GM10248 (cell line): ENCODE results near the gene AFAP1.

Experiments used
- CTCF ChIA-PET: fragments of 300-600 bp; sonication (Branson Sonifier 250); formaldehyde crosslinking; extraction: SDS; loops from one replicate; lab custom pipeline; 2021; ENCODE audit warnings: antibody characterized with exemption; lab: Yijun Ruan, JAX
- POLR2A ChIA-PET: fragments of 350-650 bp; sonication (Branson Sonifier 250); formaldehyde crosslinking; extraction: SDS; loops from one replicate; lab custom pipeline; 2020; ENCODE audit warnings: antibody characterized with exemption; lab: Yijun Ruan, JAX
- DNase-seq: peaks from one replicate; pipeline ENCODE4 v3.0.0; 2012; ENCODE audit errors: extremely low spot score
- TF ChIP-seq, protein P1 (sequence below): IDR thresholded peaks from 2 replicates; pipeline ENCODE4 v1.5.1; 2012; ENCODE audit warnings: mild to moderate bottlenecking, low read depth; ENCODE audit errors: extremely low read depth, missing control alignments, control extremely low read depth

AFAP1 gene

DNA sequence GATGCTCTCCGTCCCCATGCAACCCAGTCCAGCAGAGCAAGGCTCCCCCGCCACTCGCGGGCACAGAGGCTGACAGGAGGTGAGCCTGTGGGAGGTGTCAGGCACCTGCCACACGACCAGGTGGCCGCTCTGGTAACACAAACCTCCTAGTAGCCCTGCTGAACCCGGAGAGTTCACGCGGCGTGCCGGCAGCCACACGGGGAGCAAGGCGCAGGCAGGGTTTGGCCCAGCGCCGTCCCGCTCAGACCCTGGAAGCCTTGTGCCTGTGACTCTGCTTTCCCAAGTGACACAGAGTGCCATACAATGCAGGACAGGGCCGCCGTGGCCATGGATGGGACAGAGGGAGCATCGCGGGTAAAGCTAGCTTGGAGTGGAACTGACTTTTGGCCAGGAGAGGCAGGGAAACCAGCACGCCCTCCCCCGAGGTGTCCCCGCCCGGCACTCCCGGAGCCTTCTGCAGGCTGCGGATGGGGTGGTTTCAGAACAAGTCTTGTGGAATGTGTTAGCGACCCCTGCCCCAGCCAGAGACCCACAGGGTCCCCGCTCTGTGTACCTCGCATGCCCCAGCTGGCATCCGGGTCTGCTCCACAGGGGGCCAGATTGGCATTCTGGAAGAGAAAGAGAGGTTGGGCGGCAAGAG is 44.7 kb upstream of the AFAP1 start:
- no peak for DNase-seq
- TF ChIP-seq, protein P1, sequence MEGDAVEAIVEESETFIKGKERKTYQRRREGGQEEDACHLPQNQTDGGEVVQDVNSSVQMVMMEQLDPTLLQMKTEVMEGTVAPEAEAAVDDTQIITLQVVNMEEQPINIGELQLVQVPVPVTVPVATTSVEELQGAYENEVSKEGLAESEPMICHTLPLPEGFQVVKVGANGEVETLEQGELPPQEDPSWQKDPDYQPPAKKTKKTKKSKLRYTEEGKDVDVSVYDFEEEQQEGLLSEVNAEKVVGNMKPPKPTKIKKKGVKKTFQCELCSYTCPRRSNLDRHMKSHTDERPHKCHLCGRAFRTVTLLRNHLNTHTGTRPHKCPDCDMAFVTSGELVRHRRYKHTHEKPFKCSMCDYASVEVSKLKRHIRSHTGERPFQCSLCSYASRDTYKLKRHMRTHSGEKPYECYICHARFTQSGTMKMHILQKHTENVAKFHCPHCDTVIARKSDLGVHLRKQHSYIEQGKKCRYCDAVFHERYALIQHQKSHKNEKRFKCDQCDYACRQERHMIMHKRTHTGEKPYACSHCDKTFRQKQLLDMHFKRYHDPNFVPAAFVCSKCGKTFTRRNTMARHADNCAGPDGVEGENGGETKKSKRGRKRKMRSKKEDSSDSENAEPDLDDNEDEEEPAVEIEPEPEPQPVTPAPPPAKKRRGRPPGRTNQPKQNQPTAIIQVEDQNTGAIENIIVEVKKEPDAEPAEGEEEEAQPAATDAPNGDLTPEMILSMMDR = no peak
- POLR2A ChIA-PET = no interaction called here
- CTCF ChIA-PET = interaction anchor here (1.0 to 5.7 kb wide), 3 partner anchors 53 to 180 kb away, joined by 3 to 146 read pairs (median 3); no protein-coding TSS in a partner anchor

DNA sequence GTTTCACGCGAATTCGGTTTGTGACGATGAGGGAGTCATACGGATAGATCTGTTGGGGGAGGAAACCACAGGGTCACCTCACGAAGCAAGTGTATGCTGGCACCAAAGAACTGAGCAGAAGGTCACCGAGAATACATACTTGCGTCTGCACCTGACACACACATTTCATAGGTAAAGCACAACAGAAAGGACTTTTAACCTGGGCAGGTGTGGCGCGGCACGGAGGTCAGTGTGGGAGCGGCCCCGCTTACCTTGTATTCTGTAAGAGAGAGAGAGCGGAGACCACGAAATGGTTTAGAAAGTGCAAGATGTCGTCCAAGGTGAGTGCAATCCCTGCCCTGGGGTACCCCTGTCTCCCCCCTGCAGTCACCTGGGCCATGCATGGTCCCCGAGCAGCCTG is 43.6 kb upstream of the AFAP1 start:
- ChIA-PET POLR2A (no interaction called here), CTCF (interaction anchor here (1.0 to 1.3 kb wide), 2 partner anchors 178 to 179 kb away, joined by 3 to 4 read pairs; no protein-coding TSS in a partner anchor)
- TF ChIP-seq, protein P1 = no peak
- no peak for DNase-seq

GRCh38 chr4:7981738-7982394 is 42.2 kb upstream of the AFAP1 start:
- ChIA-PET CTCF (interaction anchor here (1.0 to 1.7 kb wide), 3 partner anchors 177 to 180 kb away, joined by 4 to 6 read pairs (median 5); no protein-coding TSS in a partner anchor), POLR2A (no interaction called here)
- DNase-seq = no peak
- TF ChIP-seq, protein P1 = no peak

- ChIA-PET POLR2A (no interaction called here), CTCF (interaction anchor here (2.2 kb wide), 1 partner anchor 178 kb away, joined by 7 read pairs; no protein-coding TSS in a partner anchor)
- TF ChIP-seq, protein P1 = no peak
- DNase-seq = no peak
These were observed 40.4 kb upstream of the AFAP1 start for GRCh38 chr4:7980036-7980435.

GRCh38 chr4:7979652-7979968 is 39.9 kb upstream of the AFAP1 start:
- CTCF ChIA-PET = interaction anchor here (2.2 to 2.7 kb wide), 2 partner anchors 8 to 177 kb away, joined by 7 to 9 read pairs; no protein-coding TSS in a partner anchor
- TF ChIP-seq, protein P1 = no peak
- POLR2A ChIA-PET = no interaction called here
- DNase-seq = no peak

GRCh38 chr4:7978907-7979651 is 39.4 kb upstream of the AFAP1 start:
- ChIA-PET POLR2A (no interaction called here), CTCF (interaction anchor here (0.8 to 2.7 kb wide), 4 partner anchors 9 to 177 kb away, joined by 3 to 9 read pairs (median 5); no protein-coding TSS in a partner anchor)
- no peak for DNase-seq
- TF ChIP-seq, protein P1 = no peak
